ENCODE results near the gene ZSWIM7.
"Not testable (repeated sequence)": the region's sequence is repeated elsewhere in the genome, so short reads cannot be mapped to it uniquely, and the experiment has no call there.

DNA sequence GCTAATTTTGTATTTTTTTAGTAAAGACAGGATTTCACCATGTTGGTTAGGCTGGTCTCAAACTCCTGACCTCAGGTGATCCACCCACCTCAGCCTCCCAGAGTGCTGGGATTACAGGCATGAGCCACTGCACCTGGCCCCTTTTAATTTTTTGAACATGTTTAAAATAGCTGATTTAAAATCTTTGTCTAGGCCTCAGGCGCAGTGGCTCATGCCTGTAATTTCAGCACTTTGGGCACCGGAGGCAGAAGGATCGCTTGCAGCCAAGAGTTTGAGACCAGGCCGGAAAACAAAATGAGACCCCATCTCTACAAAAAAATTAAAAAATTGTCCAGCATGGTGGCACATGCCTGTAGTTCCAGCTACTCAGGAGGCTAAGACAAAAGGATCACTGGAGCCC, 63.0 kb downstream of the ZSWIM7 start:
- TF ChIP-seq, protein P1, sequence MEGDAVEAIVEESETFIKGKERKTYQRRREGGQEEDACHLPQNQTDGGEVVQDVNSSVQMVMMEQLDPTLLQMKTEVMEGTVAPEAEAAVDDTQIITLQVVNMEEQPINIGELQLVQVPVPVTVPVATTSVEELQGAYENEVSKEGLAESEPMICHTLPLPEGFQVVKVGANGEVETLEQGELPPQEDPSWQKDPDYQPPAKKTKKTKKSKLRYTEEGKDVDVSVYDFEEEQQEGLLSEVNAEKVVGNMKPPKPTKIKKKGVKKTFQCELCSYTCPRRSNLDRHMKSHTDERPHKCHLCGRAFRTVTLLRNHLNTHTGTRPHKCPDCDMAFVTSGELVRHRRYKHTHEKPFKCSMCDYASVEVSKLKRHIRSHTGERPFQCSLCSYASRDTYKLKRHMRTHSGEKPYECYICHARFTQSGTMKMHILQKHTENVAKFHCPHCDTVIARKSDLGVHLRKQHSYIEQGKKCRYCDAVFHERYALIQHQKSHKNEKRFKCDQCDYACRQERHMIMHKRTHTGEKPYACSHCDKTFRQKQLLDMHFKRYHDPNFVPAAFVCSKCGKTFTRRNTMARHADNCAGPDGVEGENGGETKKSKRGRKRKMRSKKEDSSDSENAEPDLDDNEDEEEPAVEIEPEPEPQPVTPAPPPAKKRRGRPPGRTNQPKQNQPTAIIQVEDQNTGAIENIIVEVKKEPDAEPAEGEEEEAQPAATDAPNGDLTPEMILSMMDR (IDR thresholded peaks at IDR 0.05) = not testable (repeated sequence)
- not testable (repeated sequence) for TF ChIP-seq POLR2AphosphoS5, POLR2A (IDR thresholded peaks at IDR 0.05)

All from prostate gland (tissue), 2 donors.